SK-N-MC (cell line): Measurements from ENCODE around the gene CLIP4.

Experiments used
- DNase-seq: peaks from one replicate; pipeline ENCODE4 v3.0.0-alpha.2; 2011; ENCODE audit warnings: low read depth, low spot score
- H3K27ac ChIP-seq: fragments of 200-600 bp; sonication (generic); 2 replicates; pipeline ENCODE4 v1.5.1; 2016; ENCODE audit warnings: mixed run types
- H3K36me3 ChIP-seq: fragments of 200-600 bp; sonication (generic); 2 replicates; pipeline ENCODE4 v1.6.1; 2017; ENCODE audit warnings: antibody characterized with exemption, low read length, mixed read lengths; ENCODE audit not compliant: insufficient read depth
- H3K4me3 ChIP-seq: fragments of 200-600 bp; sonication (generic); 2 replicates; pipeline ENCODE4 v1.5.1; 2016
- H3K9ac ChIP-seq: fragments of 200-600 bp; sonication (generic); 2 replicates; pipeline ENCODE4 v1.8.0; 2017; ENCODE audit warnings: mixed run types, mixed read lengths; ENCODE audit not compliant: insufficient read length
- H3K9me3 ChIP-seq: fragments of 200-600 bp; sonication (generic); 2 replicates; pipeline ENCODE4 v1.6.1; 2017; ENCODE audit warnings: low read depth, mild to moderate bottlenecking, antibody characterized with exemption, low read length, moderate library complexity, mixed read lengths
- EZH2 ChIP-seq: fragments of 200-600 bp; sonication (generic); IDR thresholded peaks from one replicate; pipeline ENCODE4 v1.6.1; 2017; ENCODE audit warnings: antibody characterized with exemption
- FOXP2 ChIP-seq: optimal IDR thresholded peaks from 2 replicates; pipeline ENCODE3; 2011; ENCODE audit warnings: mild to moderate bottlenecking, moderate library complexity; ENCODE audit not compliant: insufficient read depth; ENCODE audit errors: extremely low read length, control extremely low read depth
- POLR2AphosphoS5 ChIP-seq: IDR thresholded peaks from 2 replicates; pipeline ENCODE4 v1.6.1; 2012; ENCODE audit warnings: mild to moderate bottlenecking, low read depth, low read length, borderline replicate concordance

CLIP4 gene

GRCh38 chr2:29182920-29183319 lies 67.7 kb downstream of the CLIP4 start:
- no peak overlapping the region for H3K4me3 ChIP-seq
- H3K27ac ChIP-seq: peak overlapping the region; percentile 97; the same call in 1 of the 2 replicates
- TF ChIP-seq EZH2: no peak
- peak overlapping the region; percentile 1 for H3K9ac ChIP-seq
- no peak for DNase-seq
- 0 out of 2 replicates have a peak, but pooled peaks cover 2% of the 10 kb centered on the region for H3K9me3 ChIP-seq
- peaks cover 4% of the 10 kb centered on the region; the same call in 1 of the 2 replicates for H3K36me3 ChIP-seq

GRCh38 chr2:29184531-29184930 lies 69.3 kb downstream of the CLIP4 start:
- peak overlapping the region; percentile 72 for H3K4me3 ChIP-seq
- no peak for TF ChIP-seq FOXP2
- no peak for TF ChIP-seq POLR2AphosphoS5
- no peak for TF ChIP-seq EZH2
- H3K9ac ChIP-seq: peak overlapping the region; percentile 46
- 0 out of 2 replicates have a peak, but pooled peaks cover 3% of the 10 kb centered on the region for H3K9me3 ChIP-seq
- H3K27ac ChIP-seq: peak overlapping the region; percentile 97
- DNase-seq: peak; percentile 94
- H3K36me3 ChIP-seq: peaks cover 9% of the 10 kb centered on the region

- Histone ChIP-seq H3K9ac (peak overlapping the region; percentile 31), H3K27ac (peak overlapping the region; percentile 94), H3K36me3 (peaks cover 10% of the 10 kb centered on the region), H3K4me3 (peak overlapping the region; percentile 46), H3K9me3 (0 out of 2 replicates have a peak, but pooled peaks cover 3% of the 10 kb centered on the region)
- peak; percentile 86 for DNase-seq
- TF ChIP-seq FOXP2: no peak
- no peak for TF ChIP-seq EZH2
- TF ChIP-seq POLR2AphosphoS5: peak; percentile 14; the same call in 1 of the 2 replicates
These were observed 71.6 kb downstream of the CLIP4 start for GRCh38 chr2:29186817-29187216.

GRCh38 chr2:29187926-29188325 lies 72.7 kb downstream of the CLIP4 start:
- no peak overlapping the region for H3K27ac ChIP-seq
- H3K36me3 ChIP-seq: peaks cover 11% of the 10 kb centered on the region
- H3K4me3 ChIP-seq: no peak overlapping the region
- 0 out of 2 replicates have a peak, but pooled peaks cover 3% of the 10 kb centered on the region for H3K9me3 ChIP-seq
- TF ChIP-seq EZH2: no peak
- no peak for TF ChIP-seq POLR2AphosphoS5
- no peak for TF ChIP-seq FOXP2
- DNase-seq: no peak
- no peak overlapping the region for H3K9ac ChIP-seq

GRCh38 chr2:29189052-29189451 lies 73.8 kb downstream of the CLIP4 start:
- Histone ChIP-seq H3K4me3 (no peak overlapping the region), H3K27ac (no peak overlapping the region), H3K9me3 (0 out of 2 replicates have a peak, but pooled peaks cover 3% of the 10 kb centered on the region), H3K9ac (no peak overlapping the region), H3K36me3 (peaks cover 16% of the 10 kb centered on the region)
- no peak for DNase-seq
- TF ChIP-seq POLR2AphosphoS5: no peak
- no peak for TF ChIP-seq FOXP2
- no peak for TF ChIP-seq EZH2

GRCh38 chr2:29191817-29192216 lies 76.6 kb downstream of the CLIP4 start:
- TF ChIP-seq FOXP2 (no peak), POLR2AphosphoS5 (no peak), EZH2 (no peak)
- H3K4me3 ChIP-seq: no peak overlapping the region
- no peak overlapping the region for H3K9ac ChIP-seq
- DNase-seq: no peak
- peaks cover 13% of the 10 kb centered on the region for H3K36me3 ChIP-seq
- no peak overlapping the region for H3K27ac ChIP-seq
- H3K9me3 ChIP-seq: 0 out of 2 replicates have a peak, but pooled peaks cover 3% of the 10 kb centered on the region

GRCh38 chr2:29192526-29192925 lies 77.3 kb downstream of the CLIP4 start:
- no peak overlapping the region for H3K9ac ChIP-seq
- DNase-seq: no peak
- H3K4me3 ChIP-seq: no peak overlapping the region
- 0 out of 2 replicates have a peak, but pooled peaks cover 3% of the 10 kb centered on the region for H3K9me3 ChIP-seq
- H3K27ac ChIP-seq: 0 out of 2 replicates have a peak overlapping the region, but pooled peaks have one; percentile 35
- peaks cover 13% of the 10 kb centered on the region for H3K36me3 ChIP-seq
- TF ChIP-seq EZH2: no peak

GRCh38 chr2:29193111-29193510 lies 77.9 kb downstream of the CLIP4 start:
- DNase-seq: no peak
- Histone ChIP-seq H3K27ac (no peak overlapping the region), H3K9ac (no peak overlapping the region), H3K9me3 (no peaks in the 10 kb centered on the region), H3K36me3 (peaks cover 10% of the 10 kb centered on the region), H3K4me3 (no peak overlapping the region)
- TF ChIP-seq EZH2 (no peak), POLR2AphosphoS5 (no peak), FOXP2 (no peak)

- no peak for DNase-seq
- Histone ChIP-seq H3K9me3 (no peaks in the 10 kb centered on the region), H3K36me3 (peaks cover 8% of the 10 kb centered on the region), H3K27ac (no peak overlapping the region), H3K9ac (no peak overlapping the region), H3K4me3 (no peak overlapping the region)
- no peak for TF ChIP-seq EZH2
- no peak for TF ChIP-seq FOXP2
- no peak for TF ChIP-seq POLR2AphosphoS5
These were observed 78.5 kb downstream of the CLIP4 start for GRCh38 chr2:29193681-29194080.
